Measurements from ENCODE around the gene ANXA1. TPM values are rescaled to one million over a fixed set of nuclear protein-coding genes. Genes with fewer than 3 reads are reported as not detected.

ANXA1 gene
- total RNA-seq, 2 donors from 2014 or later: 37.9 to 44.8 TPM

DNA sequence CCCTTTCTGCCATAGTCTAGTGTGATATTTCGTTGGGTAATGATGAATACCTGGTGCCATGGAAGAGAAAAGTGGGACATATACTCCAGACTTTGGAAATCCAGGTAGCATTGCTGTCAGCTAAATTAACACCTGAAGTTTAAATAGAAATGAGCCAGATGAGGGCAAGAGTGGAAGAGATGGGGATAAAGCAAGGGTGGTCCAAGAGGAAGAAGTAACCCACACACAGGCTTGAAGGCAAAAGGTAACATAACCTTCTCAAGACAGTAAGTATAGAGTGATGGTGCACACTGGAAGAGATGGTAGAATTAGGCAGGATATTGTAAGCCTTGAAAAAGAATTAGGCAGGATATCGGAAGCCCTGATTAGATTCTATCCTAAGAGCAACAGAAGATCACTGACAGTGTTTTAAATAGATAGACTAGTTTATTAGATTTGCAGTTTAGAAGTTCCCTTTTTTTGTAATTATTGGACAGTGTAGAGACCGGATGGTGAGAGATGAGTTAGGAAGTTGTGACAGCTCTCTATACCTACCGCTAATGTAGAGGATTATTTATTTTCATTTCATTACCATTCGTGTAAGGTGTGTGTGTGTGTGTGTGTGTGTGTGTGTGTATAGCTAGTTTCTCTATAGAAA is 16.8 kb downstream of the ANXA1 start:
- WGBS, 2 donors: 54 to 69% methylated on average over 5 of the region's 5 CpGs
- ATAC-seq (no peak), DNase-seq (no peak)
- no peaks in the 10 kb centered on the region for H3K9me3 ChIP-seq
- H3K27me3 ChIP-seq: no peaks in the 10 kb centered on the region
- intact Hi-C loops (cut with DNase I): no loop called here
- H3K4me1 ChIP-seq: no peaks in the 10 kb centered on the region
- TF ChIP-seq, protein P1, sequence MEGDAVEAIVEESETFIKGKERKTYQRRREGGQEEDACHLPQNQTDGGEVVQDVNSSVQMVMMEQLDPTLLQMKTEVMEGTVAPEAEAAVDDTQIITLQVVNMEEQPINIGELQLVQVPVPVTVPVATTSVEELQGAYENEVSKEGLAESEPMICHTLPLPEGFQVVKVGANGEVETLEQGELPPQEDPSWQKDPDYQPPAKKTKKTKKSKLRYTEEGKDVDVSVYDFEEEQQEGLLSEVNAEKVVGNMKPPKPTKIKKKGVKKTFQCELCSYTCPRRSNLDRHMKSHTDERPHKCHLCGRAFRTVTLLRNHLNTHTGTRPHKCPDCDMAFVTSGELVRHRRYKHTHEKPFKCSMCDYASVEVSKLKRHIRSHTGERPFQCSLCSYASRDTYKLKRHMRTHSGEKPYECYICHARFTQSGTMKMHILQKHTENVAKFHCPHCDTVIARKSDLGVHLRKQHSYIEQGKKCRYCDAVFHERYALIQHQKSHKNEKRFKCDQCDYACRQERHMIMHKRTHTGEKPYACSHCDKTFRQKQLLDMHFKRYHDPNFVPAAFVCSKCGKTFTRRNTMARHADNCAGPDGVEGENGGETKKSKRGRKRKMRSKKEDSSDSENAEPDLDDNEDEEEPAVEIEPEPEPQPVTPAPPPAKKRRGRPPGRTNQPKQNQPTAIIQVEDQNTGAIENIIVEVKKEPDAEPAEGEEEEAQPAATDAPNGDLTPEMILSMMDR (IDR thresholded peaks at IDR 0.05): no peak
- TF ChIP-seq POLR2A (IDR thresholded peaks at IDR 0.05): no peak
- H3K27ac ChIP-seq: no peak overlapping the region
- no peak overlapping the region for H3K4me3 ChIP-seq
- no peaks in the 10 kb centered on the region for H3K36me3 ChIP-seq (replicated peaks in 1 of 2; ENCODE audit: insufficient read depth in 1 of 2, low read depth in 2 of 2)

- H3K27ac ChIP-seq: no peak overlapping the region
- H3K9me3 ChIP-seq: no peaks in the 10 kb centered on the region
- DNase-seq (no peak), ATAC-seq (no peak)
- no peaks in the 10 kb centered on the region for H3K36me3 ChIP-seq (replicated peaks in 1 of 2; ENCODE audit: insufficient read depth in 1 of 2, low read depth in 2 of 2)
- H3K27me3 ChIP-seq: no peaks in the 10 kb centered on the region
- H3K4me3 ChIP-seq: no peak overlapping the region
- TF ChIP-seq, protein P1 (IDR thresholded peaks at IDR 0.05): no peak
- TF ChIP-seq POLR2A (IDR thresholded peaks at IDR 0.05): no peak
- H3K4me1 ChIP-seq: no peaks in the 10 kb centered on the region
- WGBS, 2 donors: 94 to 96% methylated on average over 3 of the region's 3 CpGs
- intact Hi-C loops (cut with DNase I): no loop called here
Measured at GRCh38 chr9:73170185-73170957, 18.7 kb downstream of the ANXA1 start.

- no peak overlapping the region for H3K27ac ChIP-seq
- H3K9me3 ChIP-seq: no peaks in the 10 kb centered on the region
- no peaks in the 10 kb centered on the region for H3K4me1 ChIP-seq
- DNase-seq: no peak
- no peaks in the 10 kb centered on the region for H3K27me3 ChIP-seq
- no peak for ATAC-seq
- no peak for TF ChIP-seq POLR2A (IDR thresholded peaks at IDR 0.05)
- TF ChIP-seq, protein P1 (IDR thresholded peaks at IDR 0.05): no peak
- no peaks in the 10 kb centered on the region for H3K36me3 ChIP-seq (replicated peaks in 1 of 2; ENCODE audit: insufficient read depth in 1 of 2, low read depth in 2 of 2)
- 54 to 69% methylated on average over 3 of the region's 3 CpGs for WGBS, 2 donors
- intact Hi-C loops (cut with DNase I): no loop called here
- H3K4me3 ChIP-seq: no peak overlapping the region
Measured at GRCh38 chr9:73172901-73173215, 21.2 kb downstream of the ANXA1 start.

GRCh38 chr9:73173557-73174329 is 22.1 kb downstream of the ANXA1 start:
- H3K27ac ChIP-seq: no peak overlapping the region
- no peaks in the 10 kb centered on the region for H3K27me3 ChIP-seq
- WGBS, 2 donors: 68 to 88% methylated on average over 3 of the region's 3 CpGs
- no peaks in the 10 kb centered on the region for H3K4me1 ChIP-seq
- TF ChIP-seq POLR2A (IDR thresholded peaks at IDR 0.05): no peak
- TF ChIP-seq, protein P1 (IDR thresholded peaks at IDR 0.05): no peak
- ATAC-seq: no peak
- intact Hi-C loops (cut with DNase I): no loop called here
- no peak overlapping the region for H3K4me3 ChIP-seq
- no peaks in the 10 kb centered on the region for H3K9me3 ChIP-seq
- no peaks in the 10 kb centered on the region for H3K36me3 ChIP-seq (replicated peaks in 1 of 2; ENCODE audit: insufficient read depth in 1 of 2, low read depth in 2 of 2)
- no peak for DNase-seq

Measured in body of pancreas (tissue), 4 donors.